PC-3 (cell line): ENCODE measurements around the gene ST3GAL2.

Source experiments
- EZH2 ChIP-seq: fragments of 300-600 bp; sonication (generic); IDR thresholded peaks from one replicate; pipeline ENCODE4 v1.6.1; 2017; ENCODE audit warnings: antibody characterized with exemption, mild to moderate bottlenecking, low read length; ENCODE audit not compliant: unreplicated experiment
- EZH2phosphoT487 ChIP-seq: fragments of 300-600 bp; sonication (generic); IDR thresholded peaks from 2 replicates; pipeline ENCODE4 v1.6.1; 2018; ENCODE audit warnings: mild to moderate bottlenecking, antibody characterized with exemption, low read length, borderline replicate concordance
- TF ChIP-seq, protein P1 (sequence below): fragments of 300-600 bp; sonication (generic); conservative IDR thresholded peaks from 2 replicates; pipeline ENCODE4 v1.5.1; 2017; ENCODE audit warnings: antibody characterized with exemption, low read depth, mild to moderate bottlenecking, low read length

DNA sequence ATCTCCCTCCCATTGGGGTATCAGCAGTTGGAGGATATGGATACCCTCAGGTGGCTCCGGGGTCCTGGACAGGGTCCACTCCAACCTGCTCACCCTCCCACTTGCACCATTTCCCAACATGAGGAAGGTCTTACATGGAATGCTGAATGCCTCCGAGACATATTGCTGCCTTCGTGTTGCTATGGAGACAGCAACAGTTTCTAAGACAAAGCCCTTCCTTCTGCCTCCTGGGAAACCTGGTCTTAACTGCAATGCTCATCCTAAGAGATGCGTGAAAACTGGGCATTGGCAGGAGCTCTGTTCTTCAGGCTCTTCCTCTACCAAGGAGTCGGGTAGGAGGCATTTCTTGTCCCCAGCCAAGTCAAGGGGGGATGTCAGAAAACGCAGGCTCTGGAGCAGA lies 45.2 kb downstream of the ST3GAL2 start:
- TF ChIP-seq, protein P1, sequence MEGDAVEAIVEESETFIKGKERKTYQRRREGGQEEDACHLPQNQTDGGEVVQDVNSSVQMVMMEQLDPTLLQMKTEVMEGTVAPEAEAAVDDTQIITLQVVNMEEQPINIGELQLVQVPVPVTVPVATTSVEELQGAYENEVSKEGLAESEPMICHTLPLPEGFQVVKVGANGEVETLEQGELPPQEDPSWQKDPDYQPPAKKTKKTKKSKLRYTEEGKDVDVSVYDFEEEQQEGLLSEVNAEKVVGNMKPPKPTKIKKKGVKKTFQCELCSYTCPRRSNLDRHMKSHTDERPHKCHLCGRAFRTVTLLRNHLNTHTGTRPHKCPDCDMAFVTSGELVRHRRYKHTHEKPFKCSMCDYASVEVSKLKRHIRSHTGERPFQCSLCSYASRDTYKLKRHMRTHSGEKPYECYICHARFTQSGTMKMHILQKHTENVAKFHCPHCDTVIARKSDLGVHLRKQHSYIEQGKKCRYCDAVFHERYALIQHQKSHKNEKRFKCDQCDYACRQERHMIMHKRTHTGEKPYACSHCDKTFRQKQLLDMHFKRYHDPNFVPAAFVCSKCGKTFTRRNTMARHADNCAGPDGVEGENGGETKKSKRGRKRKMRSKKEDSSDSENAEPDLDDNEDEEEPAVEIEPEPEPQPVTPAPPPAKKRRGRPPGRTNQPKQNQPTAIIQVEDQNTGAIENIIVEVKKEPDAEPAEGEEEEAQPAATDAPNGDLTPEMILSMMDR: no peak
- TF ChIP-seq EZH2: no peak
- TF ChIP-seq EZH2phosphoT487: no peak
